Hair follicular keratinocyte (primary cell): ENCODE measurements around the gene PANX2. TPM values are rescaled to one million over a fixed set of nuclear protein-coding genes. Genes with fewer than 3 reads are reported as not detected.

Experiments
- total RNA-seq: library from RNA; depleted of rRNA; stranded (reverse); fragments of >200 nt; gene quantifications from 2 replicates; pipeline ENCODE4 v1.2.3, GENCODE V29; 2015

Gene PANX2, protein sequence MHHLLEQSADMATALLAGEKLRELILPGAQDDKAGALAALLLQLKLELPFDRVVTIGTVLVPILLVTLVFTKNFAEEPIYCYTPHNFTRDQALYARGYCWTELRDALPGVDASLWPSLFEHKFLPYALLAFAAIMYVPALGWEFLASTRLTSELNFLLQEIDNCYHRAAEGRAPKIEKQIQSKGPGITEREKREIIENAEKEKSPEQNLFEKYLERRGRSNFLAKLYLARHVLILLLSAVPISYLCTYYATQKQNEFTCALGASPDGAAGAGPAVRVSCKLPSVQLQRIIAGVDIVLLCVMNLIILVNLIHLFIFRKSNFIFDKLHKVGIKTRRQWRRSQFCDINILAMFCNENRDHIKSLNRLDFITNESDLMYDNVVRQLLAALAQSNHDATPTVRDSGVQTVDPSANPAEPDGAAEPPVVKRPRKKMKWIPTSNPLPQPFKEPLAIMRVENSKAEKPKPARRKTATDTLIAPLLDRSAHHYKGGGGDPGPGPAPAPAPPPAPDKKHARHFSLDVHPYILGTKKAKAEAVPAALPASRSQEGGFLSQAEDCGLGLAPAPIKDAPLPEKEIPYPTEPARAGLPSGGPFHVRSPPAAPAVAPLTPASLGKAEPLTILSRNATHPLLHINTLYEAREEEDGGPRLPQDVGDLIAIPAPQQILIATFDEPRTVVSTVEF
- 0.04 and 0.62 TPM in 2 replicates for total RNA-seq

DNA sequence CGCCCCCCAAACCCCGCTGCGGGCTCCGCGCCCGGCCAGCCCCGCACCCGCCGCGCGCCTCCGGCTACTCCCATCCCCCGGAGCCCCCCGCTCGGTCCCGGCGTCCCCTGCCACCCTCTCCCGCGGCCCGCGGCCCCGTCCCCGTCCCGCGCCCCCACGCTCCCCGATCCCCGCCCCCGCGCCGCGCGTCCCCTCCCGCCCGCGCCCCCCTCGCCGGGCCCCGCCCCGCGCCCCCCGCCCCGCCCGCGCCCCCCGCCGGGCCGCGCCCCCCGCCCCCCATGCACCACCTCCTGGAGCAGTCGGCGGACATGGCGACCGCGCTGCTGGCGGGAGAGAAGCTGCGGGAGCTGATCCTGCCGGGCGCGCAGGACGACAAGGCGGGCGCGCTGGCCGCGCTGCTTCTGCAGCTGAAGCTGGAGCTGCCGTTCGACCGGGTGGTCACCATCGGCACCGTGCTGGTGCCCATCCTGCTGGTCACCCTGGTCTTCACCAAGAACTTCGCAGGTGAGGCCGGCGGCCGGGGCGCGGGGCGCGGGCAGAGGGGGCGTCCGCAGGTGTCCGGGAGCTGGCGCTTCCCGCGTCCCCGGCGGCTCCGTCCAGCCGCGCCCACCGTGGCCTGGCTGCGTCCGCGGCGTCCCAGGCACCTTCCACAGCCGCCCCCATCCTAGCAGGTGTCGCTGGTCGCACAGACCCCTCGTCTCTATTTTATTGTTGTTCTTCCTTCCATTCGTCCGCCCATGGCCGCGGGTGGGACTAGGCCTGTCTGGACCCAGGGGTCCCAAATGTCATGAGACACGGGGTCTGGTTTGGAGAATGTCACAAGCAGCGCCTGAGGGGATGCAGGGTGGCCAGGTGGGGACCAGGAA is at the start of gene PANX2:
TSS of gene PANX2 (plus strand) at position 279 of the 866 bp plus-strand sequence. CDS start at position 279, 0 bp downstream.

DNA sequence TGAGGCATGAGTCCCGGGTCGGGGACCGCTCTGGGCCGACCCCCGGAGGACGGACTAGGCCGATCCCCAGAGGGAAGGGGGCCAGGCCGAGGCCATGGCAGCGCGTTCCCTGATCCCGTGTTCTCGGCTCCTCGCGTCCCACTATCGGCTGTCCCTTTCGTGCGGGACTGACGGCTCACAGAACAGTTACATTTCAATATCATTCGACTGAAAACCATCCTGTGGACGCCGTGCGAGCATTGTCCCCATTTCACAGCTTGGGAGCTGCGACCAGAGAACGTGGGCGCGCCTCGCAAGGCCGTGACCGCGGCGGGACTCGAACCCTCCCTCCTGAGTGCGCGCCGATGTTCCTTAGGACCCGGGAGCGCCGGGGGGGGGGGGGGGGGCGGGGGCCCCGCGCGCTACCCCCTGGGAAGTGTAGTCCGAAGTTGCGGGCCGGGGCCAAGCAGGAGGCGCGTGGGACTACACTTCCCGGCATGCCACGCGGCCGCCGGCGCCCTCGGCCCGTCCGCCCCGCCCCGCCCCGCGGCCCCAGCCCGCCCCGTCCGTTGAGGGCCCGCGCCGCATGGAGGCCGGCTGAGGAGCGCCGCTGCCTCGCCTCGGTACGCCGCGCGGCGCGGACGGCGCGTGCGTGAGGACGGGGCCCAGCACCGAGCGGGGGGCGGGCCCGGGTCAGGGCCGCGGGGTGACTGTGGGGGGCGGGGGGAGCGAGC is 15.0 kb downstream of the PANX2 start, which contains the start of gene TRABD:
TSS of gene TRABD (plus strand) at position 539 of the 713 bp plus-strand sequence. CDS start 7,148 bp downstream, outside the sequence.

DNA sequence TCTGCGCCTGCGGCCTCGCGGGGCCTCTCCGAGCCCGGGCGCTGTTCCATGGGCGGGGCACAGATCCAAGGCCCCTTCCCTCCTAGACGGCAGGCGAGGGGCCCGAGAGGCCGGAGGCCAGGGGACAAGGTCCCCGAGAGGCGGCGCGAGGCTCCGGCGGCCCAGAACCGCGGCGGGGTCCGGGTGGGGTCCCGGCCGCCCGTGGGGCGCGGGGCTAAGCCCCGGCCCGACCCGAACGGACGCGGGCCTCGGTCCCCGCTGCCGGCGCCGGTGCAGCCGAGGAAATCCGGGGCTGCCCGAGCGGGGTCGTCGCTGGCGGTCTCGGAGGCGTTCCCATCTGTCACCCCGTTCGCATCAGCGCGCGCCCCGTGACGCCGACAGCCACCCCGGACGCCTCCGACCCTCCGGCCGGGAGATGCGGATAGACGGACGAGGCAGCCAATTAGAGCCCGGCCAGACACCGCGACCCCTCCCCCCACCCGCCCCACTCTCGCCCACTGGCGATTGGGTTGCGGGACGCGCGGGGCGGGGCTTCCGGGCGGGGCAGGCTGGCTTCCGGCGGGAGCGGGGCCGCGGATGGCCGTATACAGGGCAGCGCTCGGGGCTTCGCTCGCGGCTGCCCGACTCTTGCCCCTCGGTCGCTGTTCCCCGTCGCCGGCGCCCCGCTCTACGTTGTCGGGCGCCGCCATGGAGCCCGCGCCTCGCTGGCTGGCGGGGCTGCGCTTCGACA is 30.1 kb downstream of the PANX2 start, which contains the start of gene SELENOO:
TSS of gene SELENOO (plus strand) at position 551 of the 730 bp plus-strand sequence. CDS start at position 577, 26 bp downstream.

Other genes with a start within 250 kb of the PANX2 start
- gene PIM3, start 210.0 kb upstream of the PANX2 start, total RNA-seq: 30.4 and 31.6 TPM in 2 replicates
- gene IL17REL, start 158.0 kb upstream of the PANX2 start, total RNA-seq: not detected in 2 replicates
- gene TTLL8, start 112.4 kb upstream of the PANX2 start, total RNA-seq: not detected in 2 replicates
- not detected in 2 replicates for gene MLC1, start 85.3 kb upstream of the PANX2 start, total RNA-seq
- gene MOV10L1, start 80.7 kb upstream of the PANX2 start, total RNA-seq: not detected in 2 replicates
- 53.2 and 65.8 TPM in 2 replicates for gene TRABD, start 15.2 kb downstream of the PANX2 start, total RNA-seq
- gene SELENOO, start 30.3 kb downstream of the PANX2 start, total RNA-seq: 42.0 and 48.0 TPM in 2 replicates
- 21.0 and 25.7 TPM in 2 replicates for gene TUBGCP6, start 74.3 kb downstream of the PANX2 start, total RNA-seq
- gene HDAC10, start 80.5 kb downstream of the PANX2 start, total RNA-seq: 10.1 and 21.4 TPM in 2 replicates
- gene MAPK12, start 91.0 kb downstream of the PANX2 start, total RNA-seq: 21.1 and 21.2 TPM in 2 replicates
- 6.6 and 12.3 TPM in 2 replicates for gene MAPK11, start 99.6 kb downstream of the PANX2 start, total RNA-seq
- gene PLXNB2, start 136.9 kb downstream of the PANX2 start, total RNA-seq: 73.7 and 104 TPM in 2 replicates
- 0.49 and 1.0 TPM in 2 replicates for gene DENND6B, start 156.3 kb downstream of the PANX2 start, total RNA-seq
- gene PPP6R2, start 172.6 kb downstream of the PANX2 start, total RNA-seq: 31.8 and 35.9 TPM in 2 replicates